Central memory CD8-positive, alpha-beta T cell (primary cell): ENCODE measurements around the gene PTTG1.

Experiments
- ATAC-seq: fragments of 150-1000 bp; cut with Tn5 transposase; replicated peaks from 2 replicates; pipeline ENCODE4 v1.10.0; 2022; ENCODE audit warnings: mild to moderate bottlenecking, moderate FRiP score, moderate number of reproducible peaks; ENCODE audit not compliant: poor library complexity, severe bottlenecking; ENCODE audit errors: extremely low read depth
- DNase-seq, 2 donors: peaks; one replicate each; pipeline ENCODE4 v3.0.0; 2021; ENCODE audit warnings: low spot score in 2 of 2
- H3K27ac Mint-ChIP-seq: one replicate; pipeline ENCODE4 v1.8.0; 2022; ENCODE audit warnings: low read depth, mild to moderate bottlenecking, moderate library complexity, mixed read lengths
- H3K27me3 Mint-ChIP-seq: one replicate; pipeline ENCODE4 v1.8.0; 2022; ENCODE audit warnings: mixed read lengths
- H3K36me3 Mint-ChIP-seq: one replicate; pipeline ENCODE4 v1.8.0; 2022; ENCODE audit warnings: mild to moderate bottlenecking, moderate library complexity, mixed read lengths; ENCODE audit not compliant: insufficient read depth
- H3K4me1 Mint-ChIP-seq: one replicate; pipeline ENCODE4 v1.8.0; 2022; ENCODE audit warnings: mixed read lengths
- H3K4me3 Mint-ChIP-seq: one replicate; pipeline ENCODE4 v1.8.0; 2022; ENCODE audit warnings: mild to moderate bottlenecking, moderate library complexity, mixed read lengths
- H3K9me3 Mint-ChIP-seq: one replicate; pipeline ENCODE4 v1.8.0; 2022; ENCODE audit warnings: mixed read lengths

Gene PTTG1

GRCh38 chr5:160395111-160395510, 26.5 kb upstream of the PTTG1 start:
- Mint-ChIP-seq H3K9me3 (no peaks in the 10 kb centered on the region), H3K4me1 (peaks cover 16% of the 10 kb centered on the region), H3K27ac (no peak overlapping the region), H3K27me3 (no peaks in the 10 kb centered on the region), H3K36me3 (peaks cover 3% of the 10 kb centered on the region), H3K4me3 (no peak overlapping the region)
- ATAC-seq, result no peak
- DNase-seq, result no peak

DNA sequence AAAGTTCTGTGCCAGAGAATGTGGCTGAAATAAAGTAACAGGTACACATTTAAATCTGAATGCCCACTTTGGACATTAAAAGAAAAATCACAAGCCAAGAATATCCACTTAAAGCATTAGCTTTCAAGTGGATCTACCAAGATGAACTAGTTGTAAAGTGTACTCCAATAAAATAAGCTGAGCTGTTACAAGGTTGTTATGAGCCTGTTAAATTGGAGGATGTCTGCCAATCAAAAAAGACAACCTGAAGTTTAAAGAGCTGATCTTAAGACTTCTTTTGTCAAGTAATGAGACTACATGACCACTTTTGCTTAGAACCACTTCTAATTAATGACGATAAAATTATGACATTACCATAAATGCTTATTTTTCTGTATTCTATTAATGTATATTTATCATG, 24.2 kb upstream of the PTTG1 start:
- Mint-ChIP-seq H3K27ac (no peak overlapping the region), H3K9me3 (no peaks in the 10 kb centered on the region), H3K4me3 (no peak overlapping the region), H3K4me1 (peaks cover 23% of the 10 kb centered on the region), H3K36me3 (peaks cover 12% of the 10 kb centered on the region), H3K27me3 (no peaks in the 10 kb centered on the region)
- DNase-seq (no peak), ATAC-seq (no peak)

GRCh38 chr5:160398806-160399205, 22.8 kb upstream of the PTTG1 start:
- H3K27me3 Mint-ChIP-seq, result no peaks in the 10 kb centered on the region
- H3K27ac Mint-ChIP-seq, result no peak overlapping the region
- DNase-seq, result no peak
- peak overlapping the region; percentile 92 for H3K4me3 Mint-ChIP-seq
- peaks cover 23% of the 10 kb centered on the region for H3K36me3 Mint-ChIP-seq
- H3K9me3 Mint-ChIP-seq, result no peaks in the 10 kb centered on the region
- ATAC-seq, result no peak
- H3K4me1 Mint-ChIP-seq, result peaks cover 23% of the 10 kb centered on the region

DNA sequence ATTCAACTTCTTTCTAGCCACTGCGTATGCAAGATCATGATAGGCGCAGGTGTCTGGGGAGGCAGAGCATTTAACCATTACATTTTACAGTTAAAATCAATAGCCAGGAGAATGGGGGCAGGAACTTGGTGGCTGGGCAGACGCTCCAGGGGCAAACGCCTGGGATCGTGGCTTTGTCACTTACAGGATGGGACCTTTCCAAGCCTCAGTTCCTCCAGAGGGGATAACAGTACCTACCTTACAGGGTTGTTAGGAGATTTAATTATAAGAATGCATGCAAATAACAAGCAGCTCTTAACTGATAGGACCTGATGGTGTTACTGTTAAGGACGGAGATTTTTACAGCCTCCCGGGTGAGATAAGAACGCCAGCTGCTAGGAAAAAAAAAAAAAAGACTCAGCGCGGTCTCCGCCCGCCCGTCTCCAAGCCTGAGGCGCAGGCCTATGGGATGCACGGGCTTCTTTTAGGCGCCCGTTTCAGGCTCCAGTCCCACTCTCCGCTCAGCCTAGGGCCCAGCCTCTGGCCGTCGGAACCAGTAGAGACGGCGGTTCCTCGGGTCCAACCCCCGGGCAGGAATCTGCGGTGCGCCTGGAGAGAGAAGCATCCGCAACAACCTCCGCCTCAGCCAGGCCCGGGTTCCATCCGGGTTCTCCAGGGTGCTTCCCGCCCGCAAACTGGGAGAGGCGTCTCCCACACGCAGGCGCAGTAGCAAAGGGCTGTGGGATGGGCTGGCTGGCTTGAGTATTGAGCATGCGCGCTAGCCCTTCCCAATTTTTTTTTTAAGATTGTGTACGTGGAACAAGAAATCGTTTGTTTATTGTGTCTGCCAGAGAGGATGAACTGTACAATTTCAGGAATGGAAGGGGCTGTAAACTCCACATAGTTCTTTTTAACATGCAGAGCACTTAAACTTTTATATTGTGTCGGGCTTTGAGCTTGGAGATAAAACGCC, 22.0 kb upstream of the PTTG1 start, which contains the start of gene FAM200C:
TSS of gene FAM200C (minus strand) at position 653 of the 952 bp plus-strand sequence. CDS start 4,564 bp downstream, outside the sequence.
- peak; percentile 70 for ATAC-seq
- H3K4me3 Mint-ChIP-seq, result peak within 1 kb of the TSS; percentile 92
- peaks cover 23% of the 10 kb centered on the region for H3K4me1 Mint-ChIP-seq

DNA sequence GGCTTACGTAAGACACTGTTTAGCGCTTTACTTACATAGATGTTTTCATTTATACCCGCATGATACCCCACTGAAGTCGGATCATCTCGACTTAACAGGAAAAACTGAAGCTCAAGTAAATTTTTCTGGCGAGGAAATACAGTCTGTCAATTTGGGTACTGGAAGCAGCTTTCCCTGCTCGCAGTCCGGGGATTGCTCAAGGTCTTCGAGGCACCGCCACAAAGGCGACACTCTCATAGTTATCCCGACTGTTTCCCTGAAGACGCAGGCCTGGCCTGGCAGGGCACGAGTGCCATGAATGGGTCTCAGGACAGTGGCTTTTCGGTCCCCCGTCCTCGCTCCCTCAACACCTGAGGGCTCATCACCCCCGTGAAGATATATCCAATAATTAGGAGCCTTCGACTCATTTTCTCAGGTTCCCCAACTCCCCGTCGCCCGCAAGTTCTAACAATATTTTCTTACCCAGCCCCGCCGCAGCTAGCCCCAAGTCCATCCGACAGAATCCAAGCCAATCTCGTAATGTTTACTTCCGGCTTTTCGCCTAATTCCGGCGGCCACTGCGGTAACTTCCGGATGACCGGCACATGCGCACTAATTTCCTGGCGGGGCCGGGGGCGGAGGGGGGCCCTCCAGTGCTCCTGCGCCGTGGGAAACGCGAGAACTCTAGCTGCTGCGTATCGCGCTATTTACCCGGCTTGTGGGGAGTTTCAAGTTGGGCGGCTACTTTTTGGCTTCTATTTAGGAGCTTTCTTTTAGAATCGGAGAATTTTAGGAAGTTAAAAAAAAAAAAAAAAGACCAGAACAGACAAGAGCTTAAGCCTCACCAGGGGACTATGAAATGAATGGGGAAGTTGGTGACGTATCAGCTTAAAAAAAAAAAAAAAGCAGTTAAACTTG, 2.8 kb upstream of the PTTG1 start, which contains the start of gene SLU7:
TSS of gene SLU7 (minus strand) at position 521 of the 897 bp plus-strand sequence. CDS start 3,787 bp downstream, outside the sequence.
- DNase-seq (peak; percentile 89 to 90), ATAC-seq (peak; percentile 80)
- no peaks in the 10 kb centered on the region for H3K9me3 Mint-ChIP-seq
- peaks cover 27% of the 10 kb centered on the region for H3K36me3 Mint-ChIP-seq
- H3K27me3 Mint-ChIP-seq, result no peaks in the 10 kb centered on the region
- peak within 1 kb of the TSS; percentile 99 for H3K27ac Mint-ChIP-seq
- peak within 1 kb of the TSS; percentile 97 for H3K4me3 Mint-ChIP-seq
- H3K4me1 Mint-ChIP-seq, result peaks cover 73% of the 10 kb centered on the region

More for the DNA sequence above, 22.0 kb upstream of the PTTG1 start, which contains the start of gene FAM200C:
- Mint-ChIP-seq H3K27ac (peak within 1 kb of the TSS; percentile 85), H3K36me3 (peaks cover 31% of the 10 kb centered on the region), H3K9me3 (no peaks in the 10 kb centered on the region), H3K27me3 (no peaks in the 10 kb centered on the region)
- DNase-seq, result peak; percentile 21 to 26

DNA sequence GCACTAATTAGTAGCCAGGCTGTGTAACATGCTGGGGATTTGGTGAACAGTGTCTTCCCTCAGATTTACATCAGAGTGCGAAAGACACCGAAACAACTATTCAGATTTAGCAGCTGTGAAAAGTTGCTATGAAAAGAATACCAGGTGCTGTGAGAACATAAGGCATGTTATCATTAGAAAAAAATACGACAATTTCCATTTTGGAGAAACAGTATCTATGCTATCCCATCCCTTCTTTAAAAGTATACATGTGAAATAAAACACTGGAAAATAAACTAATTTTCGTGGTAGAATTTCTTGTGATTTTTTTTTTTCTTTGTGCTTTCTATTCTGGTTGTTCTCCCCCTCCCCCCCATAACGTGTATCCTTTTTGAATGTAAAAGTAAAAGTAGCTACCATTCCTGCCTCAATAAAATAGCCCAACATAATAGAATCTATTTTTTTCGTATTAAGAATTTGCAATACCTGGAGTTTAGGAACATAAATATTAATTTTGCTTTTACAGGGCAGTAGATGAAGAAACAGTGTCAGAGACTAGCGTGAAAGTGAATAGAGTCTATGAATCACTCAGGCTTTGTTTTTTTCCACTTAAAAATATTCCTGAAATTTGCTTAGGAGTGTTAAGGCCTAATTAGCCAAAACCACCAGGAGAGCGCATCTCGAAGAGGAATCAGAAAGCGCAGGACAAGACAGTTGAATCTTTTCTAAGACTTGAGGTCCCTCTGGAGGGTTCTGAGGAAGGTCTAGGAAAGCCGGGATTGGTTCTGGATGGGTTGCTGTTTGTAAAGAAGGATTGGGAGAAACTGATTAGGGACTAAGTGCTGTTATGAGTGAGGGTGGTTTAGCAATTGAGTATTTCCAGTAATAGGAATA, 2.0 kb upstream of the PTTG1 start:
- ATAC-seq (no peak), DNase-seq (no peak)
- no peaks in the 10 kb centered on the region for H3K9me3 Mint-ChIP-seq
- H3K27ac Mint-ChIP-seq, result peak overlapping the region; percentile 99
- no peaks in the 10 kb centered on the region for H3K27me3 Mint-ChIP-seq
- peak overlapping the region; percentile 97 for H3K4me3 Mint-ChIP-seq
- peaks cover 82% of the 10 kb centered on the region for H3K4me1 Mint-ChIP-seq
- H3K36me3 Mint-ChIP-seq, result peaks cover 21% of the 10 kb centered on the region

DNA sequence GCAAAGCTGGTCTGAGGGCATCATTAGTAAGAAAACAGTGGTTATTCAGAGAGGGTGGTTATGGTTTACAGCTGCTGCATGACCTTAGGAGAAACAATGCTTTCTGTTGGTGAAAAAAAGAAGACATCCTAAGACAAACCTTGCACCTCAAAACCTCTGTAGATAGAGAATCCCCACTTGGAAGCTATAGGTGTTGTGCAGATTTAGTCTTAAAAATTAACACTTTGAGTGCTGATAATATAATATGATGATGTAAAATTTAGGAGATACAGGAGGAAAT, 1.4 kb upstream of the PTTG1 start:
- DNase-seq, result no peak
- Mint-ChIP-seq H3K36me3 (peaks cover 19% of the 10 kb centered on the region), H3K4me1 (peaks cover 84% of the 10 kb centered on the region), H3K4me3 (peak overlapping the region; percentile 97), H3K27ac (peak overlapping the region; percentile 99), H3K9me3 (no peaks in the 10 kb centered on the region), H3K27me3 (no peaks in the 10 kb centered on the region)
- no peak for ATAC-seq

- Mint-ChIP-seq H3K27me3 (no peaks in the 10 kb centered on the region), H3K4me3 (peak overlapping the region; percentile 93), H3K4me1 (peaks cover 67% of the 10 kb centered on the region), H3K9me3 (no peaks in the 10 kb centered on the region), H3K36me3 (peaks cover 14% of the 10 kb centered on the region), H3K27ac (peak overlapping the region; percentile 92)
- no peak for DNase-seq
- ATAC-seq, result no peak
Observed at GRCh38 chr5:160423099-160423498, 1.4 kb downstream of the PTTG1 start.

GRCh38 chr5:160427607-160428006, 6.0 kb downstream of the PTTG1 start:
- Mint-ChIP-seq H3K4me3 (no peak overlapping the region), H3K4me1 (peaks cover 32% of the 10 kb centered on the region), H3K9me3 (no peaks in the 10 kb centered on the region), H3K27ac (no peak overlapping the region), H3K36me3 (peaks cover 2% of the 10 kb centered on the region), H3K27me3 (no peaks in the 10 kb centered on the region)
- DNase-seq (no peak), ATAC-seq (no peak)

- no peak overlapping the region for H3K4me3 Mint-ChIP-seq
- ATAC-seq, result no peak
- H3K27me3 Mint-ChIP-seq, result peaks cover 15% of the 10 kb centered on the region
- no peaks in the 10 kb centered on the region for H3K9me3 Mint-ChIP-seq
- no peaks in the 10 kb centered on the region for H3K4me1 Mint-ChIP-seq
- no peak overlapping the region for H3K27ac Mint-ChIP-seq
- H3K36me3 Mint-ChIP-seq, result no peaks in the 10 kb centered on the region
- no peak for DNase-seq
Observed at GRCh38 chr5:160432196-160432595, 10.5 kb downstream of the PTTG1 start.

DNA sequence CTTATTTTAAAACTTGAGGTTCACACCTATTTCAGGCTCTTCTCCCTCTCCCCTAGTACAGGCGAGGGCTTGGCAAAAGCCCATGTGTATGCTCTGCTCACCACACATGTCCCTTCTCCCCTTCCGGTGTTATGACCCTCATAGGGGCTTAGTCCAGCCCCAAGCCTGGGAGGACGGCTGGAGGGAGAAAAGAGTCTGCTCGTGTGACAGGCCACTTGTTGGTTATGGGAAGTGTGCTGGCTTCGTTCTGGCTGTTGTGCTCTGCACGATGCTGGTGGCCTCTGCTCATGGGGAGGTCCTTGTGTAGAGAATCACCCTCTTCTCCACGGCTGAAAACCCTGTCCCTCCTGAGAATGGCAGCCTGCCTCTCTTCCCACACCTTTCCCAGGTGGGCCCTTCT, 11.1 kb downstream of the PTTG1 start:
- DNase-seq (no peak), ATAC-seq (no peak)
- Mint-ChIP-seq H3K9me3 (no peaks in the 10 kb centered on the region), H3K36me3 (no peaks in the 10 kb centered on the region), H3K4me1 (no peaks in the 10 kb centered on the region), H3K27me3 (peaks cover 15% of the 10 kb centered on the region), H3K4me3 (no peak overlapping the region), H3K27ac (no peak overlapping the region)
